Sciatic nerve (tissue), 2 donors: ENCODE measurements around the gene FOXG1. TPM values are rescaled to one million over a fixed set of nuclear protein-coding genes. Genes with fewer than 3 reads are reported as not detected.

Experiments used
- ATAC-seq: fragments of 200-7000 bp; cut with Tn5 transposase; one replicate; pipeline ENCODE4 v1.9.1; 2020; ENCODE audit warnings: mild to moderate bottlenecking, moderate library complexity
- DNase-seq: peaks from one replicate; pipeline ENCODE4 v3.0.0-alpha.2; 2020; ENCODE audit warnings: low spot score
- intact Hi-C: fragments of 100-400 bp; cut with DNase I; formaldehyde crosslinking; loops from one replicate; pipeline ENCODE4 v1.14.2; 2022
- total RNA-seq: library from RNA; stranded (reverse); fragmentation: NEBNext Ultra II Directional; extraction: Animal tissue kit (Norgen Biotek cat#: 25700); gene quantifications from one replicate; pipeline ENCODE4 v1.2.1, GENCODE V29; 2021
- donor health status: DM: no; HTN: no; CAD: no.
- donor health status: DM: no; HTN: no; CAD: no.

Gene FOXG1
- total RNA-seq, 1 donor from 2014 or later, result 0.09 TPM

DNA sequence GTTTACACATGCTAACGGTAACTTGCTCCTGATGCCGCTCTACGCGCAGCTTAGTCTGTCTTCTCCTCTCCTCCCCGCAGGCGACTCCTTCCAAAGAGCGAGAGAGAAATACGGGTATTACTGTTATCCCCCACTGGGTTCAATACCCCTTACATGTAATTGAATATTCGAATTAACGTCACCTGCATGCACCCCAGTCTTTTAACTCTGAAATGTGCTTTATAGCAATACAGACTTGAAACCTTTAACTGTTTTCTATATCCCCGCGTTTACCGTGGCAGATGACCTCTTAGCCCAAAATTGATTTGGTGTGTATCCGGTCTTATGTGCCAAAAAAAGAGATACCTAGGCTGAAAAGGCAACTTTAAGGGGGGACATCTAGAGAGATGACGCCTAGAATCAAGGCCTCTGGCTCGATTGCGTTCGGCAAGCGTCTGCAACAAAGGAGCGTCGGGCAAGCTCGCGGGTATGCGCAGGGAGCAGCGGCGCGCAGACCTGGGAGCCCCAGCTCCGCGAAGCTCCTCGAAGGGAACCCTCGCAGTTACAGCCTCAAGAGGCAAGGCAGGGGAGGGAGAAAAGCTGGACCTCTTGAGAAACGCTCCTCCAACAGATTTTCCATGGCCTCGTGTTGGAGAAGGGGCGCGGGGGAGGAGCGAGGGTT is 6.8 kb upstream of the FOXG1 start:
- intact Hi-C loops, result loop anchor here (10.0 kb wide), 1 partner anchor 1455 kb away; no protein-coding TSS in a partner anchor
- no peak for DNase-seq
- no peak for ATAC-seq

- ATAC-seq, result no peak
- no peak for DNase-seq
- intact Hi-C loops, result no loop called here
Observed at GRCh38 chr14:28760431-28760996, 6.1 kb upstream of the FOXG1 start.

- intact Hi-C loops, result no loop called here
- ATAC-seq (no peak), DNase-seq (no peak)
Observed at GRCh38 chr14:28761438-28762291, 4.9 kb upstream of the FOXG1 start.

DNA sequence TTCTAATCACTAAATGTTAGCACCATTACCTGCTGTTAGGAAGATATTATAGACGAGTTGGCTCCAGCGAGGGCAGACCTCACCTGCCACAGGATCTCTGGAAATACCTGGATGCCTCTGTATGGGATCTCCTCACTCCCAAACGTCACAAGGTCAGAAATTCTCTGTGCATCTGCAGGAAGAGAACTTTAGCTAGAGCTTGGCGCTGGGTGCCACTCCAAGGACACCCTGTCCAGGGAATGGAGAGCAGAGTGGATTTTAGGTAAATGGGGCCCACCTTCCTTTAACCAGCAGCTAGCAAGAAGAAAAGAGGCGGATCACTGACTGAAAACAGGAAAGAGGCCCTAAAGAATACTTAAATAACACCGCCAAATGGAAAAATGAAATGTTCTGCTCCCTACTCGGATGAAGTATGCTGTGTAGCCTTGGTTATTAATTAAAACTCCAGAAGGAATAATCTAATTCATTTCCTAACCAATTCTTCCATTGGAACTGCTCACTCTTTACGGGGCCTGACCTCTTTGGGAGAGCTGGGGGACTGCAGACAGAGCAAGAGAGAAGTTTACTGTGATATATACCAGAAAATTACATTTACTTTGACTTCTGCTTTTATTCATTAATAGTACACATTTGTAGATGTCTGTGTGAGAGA is 4.2 kb upstream of the FOXG1 start:
- intact Hi-C loops, result no loop called here
- DNase-seq (no peak), ATAC-seq (no peak)

DNA sequence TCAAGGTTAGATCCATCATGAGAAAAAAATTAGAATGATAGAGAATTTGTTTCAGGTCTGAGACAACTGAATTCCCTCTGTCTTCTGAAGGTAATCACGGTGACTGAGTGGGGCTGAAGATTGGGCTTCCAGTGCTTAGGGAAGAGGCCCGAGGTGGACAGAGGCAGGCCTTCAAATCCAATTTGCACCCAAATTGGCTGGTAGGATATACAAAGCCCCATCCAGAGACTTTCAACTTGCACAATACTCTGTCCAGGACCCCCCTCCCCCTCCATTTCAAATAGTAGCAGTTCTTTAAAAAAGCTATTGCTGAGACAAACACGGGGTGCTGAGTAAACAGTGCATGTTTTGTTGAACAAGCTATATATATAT is 3.6 kb upstream of the FOXG1 start:
- no peak for DNase-seq
- intact Hi-C loops, result no loop called here
- no peak for ATAC-seq

DNA sequence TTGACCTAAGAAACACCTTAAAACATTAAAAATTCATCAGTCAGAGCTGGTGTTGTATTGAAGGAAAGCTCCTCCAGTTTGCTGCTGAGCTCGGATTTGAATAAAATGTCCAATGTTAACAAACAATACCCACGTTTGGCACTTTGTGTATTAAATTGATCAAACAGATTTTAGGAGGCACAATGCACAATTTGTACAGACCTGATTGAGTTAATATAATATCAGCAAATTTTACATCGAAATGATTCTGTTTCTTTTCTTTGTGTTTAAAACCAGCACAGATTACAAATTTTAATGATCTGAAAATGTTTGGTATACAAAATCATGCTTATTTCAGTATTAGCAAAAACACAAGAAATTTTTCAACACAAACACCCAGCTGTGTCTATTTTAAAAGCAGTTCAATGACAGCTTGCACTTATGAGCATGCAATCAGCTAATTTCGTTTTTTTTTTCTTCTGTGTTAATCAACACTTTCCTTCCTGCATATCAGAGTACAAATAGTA is 2.8 kb upstream of the FOXG1 start:
- ATAC-seq (no peak), DNase-seq (no peak)
- intact Hi-C loops, result no loop called here

GRCh38 chr14:28764257-28765160 is 2.1 kb upstream of the FOXG1 start:
- intact Hi-C loops, result no loop called here
- no peak for ATAC-seq

DNA sequence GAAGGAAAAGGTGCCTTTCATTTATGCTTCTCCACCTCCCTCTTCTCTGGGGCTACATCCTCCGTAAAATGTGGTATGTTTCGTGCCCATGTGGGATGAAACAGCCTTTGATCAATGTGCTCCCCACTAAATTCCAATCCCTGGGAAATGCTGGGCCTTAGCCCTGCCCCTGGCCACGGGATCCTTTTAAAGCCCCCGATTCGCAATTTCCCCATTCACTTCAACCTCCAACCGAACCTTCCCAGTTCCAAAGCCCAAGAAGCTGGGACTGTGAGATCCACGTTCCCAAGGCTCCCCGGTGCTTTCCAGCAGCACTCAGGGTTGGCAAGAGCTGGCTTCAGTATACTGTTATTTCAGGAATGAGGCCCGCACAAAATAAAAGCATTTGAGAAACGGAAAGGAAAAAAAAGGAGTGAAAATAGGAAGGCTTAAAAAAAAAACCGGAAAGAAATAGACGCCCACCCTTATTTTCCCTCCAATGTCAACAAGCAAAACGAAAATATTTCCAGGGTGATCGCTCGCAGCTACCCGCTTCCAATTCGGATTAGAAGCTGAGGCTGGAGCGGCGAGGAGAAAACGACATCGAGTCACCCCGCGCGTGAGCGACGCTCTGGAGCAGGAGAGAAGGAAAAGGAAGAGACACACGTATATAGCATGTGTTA is 1.3 kb upstream of the FOXG1 start:
- DNase-seq (no peak), ATAC-seq (no peak)
- intact Hi-C loops, result no loop called here

More at GRCh38 chr14:28764257-28765160, 2.1 kb upstream of the FOXG1 start:
- DNase-seq, result no peak

DNA sequence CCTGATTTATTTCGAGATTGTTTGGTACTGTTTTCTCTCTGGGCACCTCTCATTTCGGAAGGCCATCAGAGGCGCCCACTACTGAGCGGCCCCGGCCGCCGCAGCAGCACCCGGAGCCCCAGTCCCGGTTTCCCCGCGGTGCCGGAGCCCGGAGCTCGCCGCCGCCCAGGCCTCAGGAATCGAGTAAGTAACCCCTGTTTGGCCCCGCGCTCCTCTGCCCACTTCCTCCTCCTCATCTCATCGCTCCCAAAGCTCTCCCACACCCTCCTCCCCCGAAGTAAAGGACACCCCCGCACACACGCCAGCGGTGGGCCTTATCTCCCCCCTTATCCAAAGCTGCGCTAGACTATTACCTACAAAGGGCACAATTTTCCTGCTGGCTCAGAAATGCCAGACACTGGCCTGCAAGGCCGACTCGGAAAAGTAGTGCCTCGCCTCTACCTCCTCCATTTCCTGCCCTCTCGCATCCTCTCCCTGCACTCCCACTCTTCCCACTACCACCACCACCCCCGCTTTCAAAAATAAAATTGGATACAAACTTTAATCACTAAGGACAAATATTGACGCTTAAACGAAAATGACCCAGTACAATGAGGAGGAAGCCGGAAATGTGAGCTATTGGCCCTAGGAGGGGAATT is 637 bp upstream of the FOXG1 start:
- DNase-seq, result no peak
- ATAC-seq, result no peak

DNA sequence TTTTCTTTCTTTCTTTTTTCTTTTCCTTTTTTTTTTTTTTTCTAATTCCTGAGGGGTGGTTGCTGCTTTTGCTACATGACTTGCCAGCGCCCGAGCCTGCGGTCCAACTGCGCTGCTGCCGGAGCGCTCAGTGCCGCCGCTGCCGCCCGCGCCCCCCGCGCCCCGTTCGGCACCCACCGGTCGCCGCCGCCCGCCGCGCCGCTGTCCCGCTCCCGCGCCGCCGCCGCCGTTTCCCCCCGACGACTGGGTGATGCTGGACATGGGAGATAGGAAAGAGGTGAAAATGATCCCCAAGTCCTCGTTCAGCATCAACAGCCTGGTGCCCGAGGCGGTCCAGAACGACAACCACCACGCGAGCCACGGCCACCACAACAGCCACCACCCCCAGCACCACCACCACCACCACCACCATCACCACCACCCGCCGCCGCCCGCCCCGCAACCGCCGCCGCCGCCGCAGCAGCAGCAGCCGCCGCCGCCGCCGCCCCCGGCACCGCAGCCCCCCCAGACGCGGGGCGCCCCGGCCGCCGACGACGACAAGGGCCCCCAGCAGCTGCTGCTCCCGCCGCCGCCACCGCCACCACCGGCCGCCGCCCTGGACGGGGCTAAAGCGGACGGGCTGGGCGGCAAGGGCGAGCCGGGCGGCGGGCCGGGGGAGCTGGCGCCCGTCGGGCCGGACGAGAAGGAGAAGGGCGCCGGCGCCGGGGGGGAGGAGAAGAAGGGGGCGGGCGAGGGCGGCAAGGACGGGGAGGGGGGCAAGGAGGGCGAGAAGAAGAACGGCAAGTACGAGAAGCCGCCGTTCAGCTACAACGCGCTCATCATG is 654 bp downstream of the FOXG1 start:
- no peak for DNase-seq
- intact Hi-C loops, result no loop called here

More for the DNA sequence above, 637 bp upstream of the FOXG1 start:
- intact Hi-C loops, result no loop called here

GRCh38 chr14:28767853-28768741 is 1.5 kb downstream of the FOXG1 start:
- ATAC-seq (no peak), DNase-seq (no peak)
- intact Hi-C loops, result no loop called here

More for the DNA sequence above, 654 bp downstream of the FOXG1 start:
- ATAC-seq, result no peak

DNA sequence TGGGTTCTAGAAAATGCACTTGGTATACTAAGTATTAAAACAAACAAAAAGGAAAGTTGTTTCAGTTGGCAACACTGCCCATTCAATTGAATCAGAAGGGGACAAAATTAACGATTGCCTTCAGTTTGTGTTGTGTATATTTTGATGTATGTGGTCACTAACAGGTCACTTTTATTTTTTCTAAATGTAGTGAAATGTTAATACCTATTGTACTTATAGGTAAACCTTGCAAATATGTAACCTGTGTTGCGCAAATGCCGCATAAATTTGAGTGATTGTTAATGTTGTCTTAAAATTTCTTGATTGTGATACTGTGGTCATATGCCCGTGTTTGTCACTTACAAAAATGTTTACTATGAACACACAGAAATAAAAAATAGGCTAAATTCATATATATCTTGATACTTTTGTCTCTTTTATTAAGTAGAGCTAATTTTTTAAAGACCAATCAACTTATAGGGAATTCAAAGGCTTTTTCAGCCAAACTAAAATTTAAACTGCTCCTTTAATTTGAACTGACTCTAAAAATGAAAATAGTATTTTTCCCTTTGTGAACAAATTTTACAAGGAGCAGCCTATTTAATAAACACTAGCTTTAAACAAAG is 2.8 kb downstream of the FOXG1 start:
- DNase-seq (no peak), ATAC-seq (no peak)
- intact Hi-C loops, result no loop called here

- no peak for ATAC-seq
- no peak for DNase-seq
- intact Hi-C loops, result no loop called here
Observed at GRCh38 chr14:28770061-28770460, 3.5 kb downstream of the FOXG1 start.

DNA sequence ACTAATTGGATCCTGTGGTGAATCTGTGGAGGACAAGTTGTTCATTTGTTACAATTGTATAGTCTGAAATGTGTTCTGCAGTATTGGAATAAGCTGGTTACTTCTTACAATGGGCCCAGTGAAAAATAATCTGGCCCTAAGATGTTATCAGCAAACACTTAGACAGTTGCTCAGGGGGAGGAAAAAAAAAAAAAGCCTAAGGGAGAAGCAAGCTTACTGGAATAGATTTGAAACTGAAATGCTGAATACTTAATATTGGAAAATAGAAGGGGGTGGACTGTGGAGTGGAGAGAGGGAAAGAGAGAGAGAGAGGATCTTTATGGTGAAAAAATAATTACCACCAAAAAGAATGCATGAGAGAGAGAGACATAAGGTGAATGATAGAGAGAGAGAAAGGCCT is 4.0 kb downstream of the FOXG1 start:
- DNase-seq (no peak), ATAC-seq (no peak)
- intact Hi-C loops, result no loop called here

- no peak for DNase-seq
- no peak for ATAC-seq
- intact Hi-C loops, result no loop called here
Observed at GRCh38 chr14:28771168-28771567, 4.6 kb downstream of the FOXG1 start.
